GM10266 (cell line): ENCODE results near the gene MAP2K7.
"Not testable (repeated sequence)": the region's sequence is repeated elsewhere in the genome, so short reads cannot be mapped to it uniquely, and the experiment has no call there.

Experiments
- DNase-seq: peaks from one replicate; pipeline ENCODE4 v3.0.0; 2012; ENCODE audit errors: extremely low spot score
- TF ChIP-seq, protein P1 (sequence below): IDR thresholded peaks from 2 replicates; pipeline ENCODE4 v1.5.1; 2012; ENCODE audit warnings: mild to moderate bottlenecking, low read depth; ENCODE audit not compliant: control insufficient read depth, insufficient read depth; ENCODE audit errors: missing control alignments

Gene MAP2K7

DNA sequence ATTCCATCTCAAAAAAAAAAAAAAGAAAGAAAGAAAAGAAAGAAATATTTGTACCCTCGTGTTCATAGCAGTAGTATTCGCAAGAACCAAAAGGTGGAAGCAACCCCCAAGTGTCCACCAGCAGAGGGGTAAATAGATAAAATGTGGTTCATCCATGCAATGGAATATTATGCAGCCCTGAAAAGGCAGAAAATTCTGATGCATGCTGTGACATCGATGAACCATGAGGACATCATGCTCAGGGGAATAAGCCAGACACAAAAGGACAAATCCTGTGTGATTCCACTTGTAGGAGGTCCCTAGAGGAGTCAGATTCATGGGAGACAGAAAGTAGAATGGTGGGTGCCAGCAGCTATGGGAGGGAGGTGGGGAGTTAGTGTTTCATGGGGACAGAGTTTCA is 21.8 kb upstream of the MAP2K7 start:
- DNase-seq, result no peak
- TF ChIP-seq, protein P1, sequence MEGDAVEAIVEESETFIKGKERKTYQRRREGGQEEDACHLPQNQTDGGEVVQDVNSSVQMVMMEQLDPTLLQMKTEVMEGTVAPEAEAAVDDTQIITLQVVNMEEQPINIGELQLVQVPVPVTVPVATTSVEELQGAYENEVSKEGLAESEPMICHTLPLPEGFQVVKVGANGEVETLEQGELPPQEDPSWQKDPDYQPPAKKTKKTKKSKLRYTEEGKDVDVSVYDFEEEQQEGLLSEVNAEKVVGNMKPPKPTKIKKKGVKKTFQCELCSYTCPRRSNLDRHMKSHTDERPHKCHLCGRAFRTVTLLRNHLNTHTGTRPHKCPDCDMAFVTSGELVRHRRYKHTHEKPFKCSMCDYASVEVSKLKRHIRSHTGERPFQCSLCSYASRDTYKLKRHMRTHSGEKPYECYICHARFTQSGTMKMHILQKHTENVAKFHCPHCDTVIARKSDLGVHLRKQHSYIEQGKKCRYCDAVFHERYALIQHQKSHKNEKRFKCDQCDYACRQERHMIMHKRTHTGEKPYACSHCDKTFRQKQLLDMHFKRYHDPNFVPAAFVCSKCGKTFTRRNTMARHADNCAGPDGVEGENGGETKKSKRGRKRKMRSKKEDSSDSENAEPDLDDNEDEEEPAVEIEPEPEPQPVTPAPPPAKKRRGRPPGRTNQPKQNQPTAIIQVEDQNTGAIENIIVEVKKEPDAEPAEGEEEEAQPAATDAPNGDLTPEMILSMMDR, result no peak

DNA sequence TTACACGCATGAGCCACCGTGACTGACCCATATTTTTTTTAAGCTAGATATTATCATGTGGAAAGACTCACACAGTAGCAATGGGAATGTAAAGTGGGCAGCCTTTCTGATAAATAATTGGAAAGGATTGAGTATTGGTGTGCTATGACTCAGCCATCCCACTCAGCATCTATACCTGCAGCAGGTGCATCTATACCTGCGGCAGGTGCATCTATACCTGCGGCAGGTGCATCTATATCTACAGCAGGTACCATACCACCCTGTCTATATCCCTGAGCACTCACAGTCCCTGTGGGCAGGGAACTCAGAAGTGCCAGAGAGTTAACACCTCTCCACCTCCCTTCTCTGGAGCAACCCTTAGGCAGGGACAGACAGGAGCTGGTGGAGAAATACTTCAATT is 20.6 kb upstream of the MAP2K7 start:
- DNase-seq, result no peak
- TF ChIP-seq, protein P1, result no peak

DNA sequence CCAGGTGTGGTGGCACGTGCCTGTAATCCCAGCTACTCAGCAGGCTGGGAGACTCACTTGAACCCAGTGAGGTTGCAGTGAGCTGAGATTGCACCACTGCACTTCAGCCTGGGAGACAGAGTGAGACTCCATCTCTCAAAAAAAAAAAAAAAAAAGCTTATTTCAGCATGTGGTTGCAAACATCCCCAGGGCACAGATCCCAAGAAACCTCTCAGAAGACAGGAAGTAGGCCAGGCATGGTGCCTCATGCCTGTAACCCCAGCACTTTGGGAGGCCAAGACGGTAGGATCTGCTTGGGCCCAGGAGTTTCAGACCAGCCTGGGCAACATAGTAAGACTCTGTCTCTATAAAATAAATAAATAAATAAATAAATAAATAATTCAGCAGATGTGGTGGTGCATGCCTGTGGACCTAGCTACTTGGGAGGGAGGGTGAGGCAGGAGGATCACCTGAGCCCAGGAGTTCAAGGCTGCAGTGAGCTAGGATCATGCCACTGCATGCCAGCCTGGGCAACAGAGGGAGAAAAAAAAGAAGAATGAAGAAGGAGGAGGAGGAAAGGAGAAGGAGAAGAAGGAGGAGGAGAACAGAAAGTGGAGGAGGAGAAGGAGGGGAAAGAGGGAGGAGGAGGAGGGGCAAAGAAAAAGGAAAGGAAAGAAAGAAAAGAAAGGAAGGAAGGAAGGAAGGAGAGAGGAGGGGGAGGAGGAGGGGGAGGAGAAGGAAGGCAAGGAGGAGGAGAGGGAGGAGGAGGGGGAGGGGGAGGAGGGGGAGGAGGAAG is 19.7 kb upstream of the MAP2K7 start:
- DNase-seq, result no peak
- TF ChIP-seq, protein P1, result no peak

DNA sequence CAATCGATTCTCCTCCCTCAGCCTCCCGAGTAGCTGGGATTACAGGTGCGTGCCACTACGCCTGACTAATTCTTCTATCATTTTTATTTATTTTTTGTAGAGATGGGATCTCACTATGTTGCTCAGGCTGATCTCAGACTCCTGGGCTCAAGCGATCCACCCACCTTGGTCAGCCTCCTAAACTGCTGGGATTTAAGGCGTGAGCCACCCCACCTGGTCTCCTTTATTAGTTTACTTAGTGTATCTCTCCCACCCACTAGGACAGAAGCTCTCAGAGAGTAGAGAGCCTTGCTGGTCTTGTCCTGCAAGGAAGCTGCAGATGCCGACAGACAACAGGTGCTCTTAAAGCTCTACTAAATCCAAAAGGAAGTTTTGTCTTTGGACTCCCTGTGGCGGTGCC is 17.9 kb upstream of the MAP2K7 start:
- no peak for DNase-seq

DNA sequence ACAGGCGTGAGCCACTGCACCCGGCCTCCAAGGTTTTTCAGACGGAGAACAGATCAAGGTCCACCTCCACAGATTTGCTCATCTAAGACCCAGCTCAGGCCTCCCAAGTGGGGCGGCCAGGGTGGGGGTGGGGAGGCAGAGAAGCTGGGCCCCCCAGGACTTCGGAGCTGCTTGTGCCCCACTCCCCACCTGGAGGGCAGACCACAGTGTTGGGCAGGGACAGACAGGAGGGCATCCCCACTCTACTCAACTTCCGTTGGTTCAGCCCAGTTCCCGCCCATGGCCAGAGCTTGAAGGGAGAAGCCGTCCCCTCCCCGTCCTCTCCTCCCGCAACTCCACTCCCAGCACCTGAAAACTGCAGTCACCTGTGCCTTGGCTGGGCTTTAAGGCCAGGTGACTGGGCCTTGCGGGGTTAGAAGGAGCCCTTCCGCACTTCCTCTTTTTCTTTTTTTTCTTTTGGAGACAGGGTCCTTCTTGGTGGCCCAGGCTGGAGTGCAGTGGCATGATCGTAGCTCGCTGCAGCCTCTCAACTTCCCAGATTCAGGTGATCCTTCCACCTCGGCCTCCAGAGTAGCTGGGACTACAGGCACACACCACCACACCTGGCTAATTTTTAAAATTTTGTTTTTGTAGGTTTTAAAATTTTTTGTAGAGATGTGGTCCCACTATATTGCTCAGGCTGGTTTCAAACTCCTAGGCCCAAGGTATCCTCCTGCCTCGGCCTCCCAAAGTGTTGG is 16.1 kb upstream of the MAP2K7 start:
- TF ChIP-seq, protein P1, result no peak
- no peak for DNase-seq

More for the DNA sequence above, 17.9 kb upstream of the MAP2K7 start:
- TF ChIP-seq, protein P1, result no peak

DNA sequence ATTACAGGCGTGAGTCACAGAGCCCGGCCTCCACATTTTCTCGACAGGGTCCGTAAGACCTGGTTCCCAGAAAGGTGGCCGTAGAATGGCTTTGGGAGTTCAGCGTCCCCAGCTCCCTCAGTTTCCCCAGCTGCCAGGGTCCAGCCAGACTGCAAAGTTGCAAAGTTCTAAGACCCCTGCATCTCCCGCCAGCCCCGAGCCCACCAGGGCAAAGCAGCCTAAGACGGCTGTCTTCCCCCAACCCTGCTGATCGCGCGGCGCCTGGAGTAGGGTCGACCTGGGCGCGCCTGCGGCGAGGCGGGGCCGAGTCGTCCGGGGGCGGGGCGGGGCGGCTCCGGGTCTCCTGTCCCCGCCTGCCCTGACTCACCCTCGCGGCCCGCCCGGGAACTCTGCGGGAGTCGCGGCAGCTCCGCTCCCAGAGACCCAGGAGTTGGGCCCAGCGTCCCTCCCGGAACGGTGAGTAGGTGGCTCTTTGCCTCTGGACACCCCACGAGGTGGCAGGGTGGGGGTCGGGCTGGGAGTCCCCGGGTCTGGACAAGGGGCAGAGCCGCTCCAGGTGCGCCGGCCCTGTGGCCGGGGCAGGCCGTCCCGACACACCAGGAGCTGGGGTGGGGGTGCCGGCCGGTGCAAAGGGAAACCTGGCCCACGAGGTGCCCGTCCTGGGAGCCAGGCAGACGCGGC is 15.4 kb upstream of the MAP2K7 start, which contains the start of gene LRRC8E:
Gene LRRC8E, plus strand, starts transcription at position 366 of the 681 bp plus-strand sequence. CDS start 7,094 bp downstream, outside the sequence.
- TF ChIP-seq, protein P1, result no peak
- peak; percentile 32 for DNase-seq

DNA sequence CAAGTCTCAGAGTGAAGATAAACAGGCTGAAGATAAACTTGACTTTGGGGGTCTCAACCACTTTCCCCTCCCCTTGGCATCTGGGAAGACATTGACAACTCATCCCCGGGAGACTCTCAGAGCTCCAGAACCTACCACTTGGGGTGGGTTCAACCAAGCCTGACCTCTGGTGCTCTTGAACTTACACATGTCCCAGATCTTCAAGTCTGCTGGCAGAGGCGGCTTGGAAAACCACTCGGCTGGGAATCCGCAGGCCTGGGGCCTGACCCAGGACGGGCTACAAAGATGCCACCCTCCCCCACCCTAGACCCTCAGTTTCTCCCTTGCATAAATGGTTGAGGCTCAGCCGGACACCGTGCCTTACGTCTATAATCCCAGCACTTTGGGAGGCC is 14.9 kb upstream of the MAP2K7 start:
- DNase-seq, result no peak
- TF ChIP-seq, protein P1, result no peak

DNA sequence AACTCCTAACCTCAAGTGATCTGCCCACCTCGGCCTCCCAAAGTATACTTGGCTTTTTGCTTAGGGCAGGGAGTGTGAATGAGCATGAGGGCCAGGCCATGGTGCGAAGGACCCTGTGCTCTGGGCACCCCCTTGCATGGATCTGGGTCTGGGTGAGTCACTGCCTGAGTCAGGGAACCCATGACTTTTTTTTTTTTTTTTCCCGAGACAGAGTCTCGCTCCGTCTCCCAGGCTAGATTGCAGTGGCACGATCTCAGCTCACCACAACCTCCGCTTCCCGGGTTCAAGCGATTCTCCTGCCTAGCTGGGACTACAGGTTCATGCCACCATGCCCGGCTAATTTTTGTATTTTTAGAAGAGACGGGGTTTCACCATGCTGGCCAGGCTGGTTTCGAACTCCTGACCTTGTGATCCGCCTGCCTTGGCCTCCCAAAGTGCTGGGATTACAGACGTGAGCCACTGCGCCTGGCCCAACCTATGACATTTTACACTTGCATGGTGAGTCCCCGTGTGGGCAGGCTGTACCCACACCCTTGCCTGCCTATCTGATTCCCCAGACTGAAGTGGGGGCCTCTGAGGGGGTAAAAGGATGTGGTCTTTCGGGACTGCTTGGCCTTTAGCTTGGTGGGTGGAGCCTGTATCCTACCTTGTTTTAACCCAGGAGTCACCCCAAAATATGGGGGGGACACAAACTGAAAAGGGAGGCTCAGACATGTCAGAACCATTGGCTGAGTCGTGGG is 10.1 kb upstream of the MAP2K7 start:
- DNase-seq, result not testable (repeated sequence)
